ENCODE data around the gene NAB2.
"Not testable (repeated sequence)": the region's sequence is repeated elsewhere in the genome, so short reads cannot be mapped to it uniquely, and the experiment has no call there.

NAB2 gene, protein sequence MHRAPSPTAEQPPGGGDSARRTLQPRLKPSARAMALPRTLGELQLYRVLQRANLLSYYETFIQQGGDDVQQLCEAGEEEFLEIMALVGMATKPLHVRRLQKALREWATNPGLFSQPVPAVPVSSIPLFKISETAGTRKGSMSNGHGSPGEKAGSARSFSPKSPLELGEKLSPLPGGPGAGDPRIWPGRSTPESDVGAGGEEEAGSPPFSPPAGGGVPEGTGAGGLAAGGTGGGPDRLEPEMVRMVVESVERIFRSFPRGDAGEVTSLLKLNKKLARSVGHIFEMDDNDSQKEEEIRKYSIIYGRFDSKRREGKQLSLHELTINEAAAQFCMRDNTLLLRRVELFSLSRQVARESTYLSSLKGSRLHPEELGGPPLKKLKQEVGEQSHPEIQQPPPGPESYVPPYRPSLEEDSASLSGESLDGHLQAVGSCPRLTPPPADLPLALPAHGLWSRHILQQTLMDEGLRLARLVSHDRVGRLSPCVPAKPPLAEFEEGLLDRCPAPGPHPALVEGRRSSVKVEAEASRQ

DNA sequence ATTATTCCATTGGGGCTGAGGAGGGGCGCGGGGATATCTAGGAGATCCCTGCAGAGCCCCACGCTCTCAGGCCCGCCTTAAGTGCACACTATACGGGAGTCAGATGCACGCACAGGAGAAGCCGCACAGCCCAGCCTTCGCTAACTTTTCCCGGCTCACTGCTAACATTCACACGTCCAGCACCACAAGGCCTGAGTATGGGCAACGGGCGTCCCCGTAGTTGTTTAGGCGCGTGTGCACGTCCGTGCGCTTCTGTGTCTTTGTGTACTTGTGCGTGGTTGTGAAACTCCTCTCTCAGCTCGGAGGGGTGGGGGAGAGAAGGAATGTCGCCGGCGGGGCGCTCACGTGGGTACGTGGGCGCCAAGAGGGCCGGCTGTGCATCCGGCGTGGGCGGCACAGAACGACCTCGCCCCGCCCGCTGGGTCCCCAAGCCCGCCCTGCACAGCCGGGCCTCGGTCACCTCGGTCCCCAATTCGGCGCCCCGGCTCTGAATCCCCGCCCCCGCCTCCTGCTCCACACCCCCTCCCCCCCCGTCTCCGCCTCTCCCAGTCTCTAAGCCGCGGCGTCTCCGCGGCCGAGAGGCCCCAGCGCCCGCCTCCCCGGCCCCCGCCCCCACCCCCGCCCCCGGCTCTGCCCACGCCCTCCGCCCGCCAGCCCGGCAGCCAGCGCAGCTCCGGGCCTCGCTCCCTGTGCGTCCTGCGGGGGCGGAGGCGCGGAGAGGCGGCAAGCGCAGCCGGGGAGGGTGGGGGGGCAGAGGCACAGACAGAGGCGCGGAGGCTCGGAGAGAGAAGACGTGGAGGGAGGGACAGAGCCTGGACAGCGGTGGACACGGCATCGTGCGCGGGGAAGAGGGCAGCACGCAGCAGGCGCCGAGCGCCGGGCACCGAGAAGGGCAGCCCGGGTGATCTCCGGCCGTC is at the start of gene NAB2:
Gene NAB2 (plus strand): TSS at position 761 of the 917 bp plus-strand sequence. CDS start 158 bp downstream, outside the sequence.
- no peaks in the 10 kb centered on the region for H3K27me3 Mint-ChIP-seq
- peaks cover 70% of the 10 kb centered on the region for H3K4me1 Mint-ChIP-seq
- H3K4me3 Mint-ChIP-seq = peak within 1 kb of the TSS; percentile 97
- H3K27ac Mint-ChIP-seq = peak within 1 kb of the TSS; percentile 97
- no peaks in the 10 kb centered on the region for H3K9me3 Mint-ChIP-seq
- ATAC-seq = peak; percentile 78
- H3K36me3 Mint-ChIP-seq = peaks cover 36% of the 10 kb centered on the region

DNA sequence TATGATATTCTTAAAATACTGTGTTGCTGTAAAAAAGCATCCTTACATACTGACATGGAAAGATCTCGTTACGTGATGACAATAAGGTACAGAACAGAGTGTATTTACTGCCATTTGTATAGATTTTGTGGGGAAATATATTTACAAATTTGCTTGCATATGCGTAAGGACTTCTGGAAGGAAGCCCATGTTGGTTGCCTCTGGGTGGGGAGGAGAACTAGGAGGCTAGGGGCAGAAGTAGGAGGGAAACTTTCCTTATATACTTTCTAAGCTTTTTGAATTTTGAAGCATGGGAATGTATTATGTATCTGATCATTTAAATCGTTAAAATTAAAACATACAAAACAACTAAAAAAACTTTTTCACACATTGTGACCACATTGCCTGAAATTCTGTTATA is 48.7 kb upstream of the NAB2 start:
- Mint-ChIP-seq H3K9me3 (no peaks in the 10 kb centered on the region), H3K4me1 (peaks cover under 1% of the 10 kb centered on the region), H3K27ac (no peak overlapping the region), H3K4me3 (no peak overlapping the region), H3K27me3 (no peaks in the 10 kb centered on the region), H3K36me3 (no peaks in the 10 kb centered on the region)
- ATAC-seq = no peak

DNA sequence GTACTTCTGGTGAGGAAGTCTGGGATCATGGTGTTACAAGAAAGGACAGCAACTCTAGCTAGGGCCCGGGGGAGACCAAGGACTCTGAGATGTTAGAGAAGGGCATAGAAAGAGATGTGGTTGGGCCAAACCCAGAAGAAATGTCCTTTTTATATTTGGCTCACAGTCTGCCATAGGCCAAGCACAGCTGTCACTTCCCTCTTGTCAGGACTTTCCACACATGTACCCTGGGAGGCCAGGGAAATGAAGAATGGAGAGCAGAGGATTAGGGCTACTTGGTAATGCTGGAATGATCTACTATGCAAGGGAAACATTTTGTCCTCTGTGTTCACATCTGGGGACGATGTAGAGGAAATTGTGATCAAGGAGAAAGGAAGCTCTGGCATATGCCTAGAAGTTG is 48.2 kb upstream of the NAB2 start:
- Mint-ChIP-seq H3K36me3 (no peaks in the 10 kb centered on the region), H3K27me3 (no peaks in the 10 kb centered on the region), H3K4me3 (no peak overlapping the region), H3K4me1 (peaks cover 6% of the 10 kb centered on the region), H3K9me3 (no peaks in the 10 kb centered on the region), H3K27ac (no peak overlapping the region)
- no peak for ATAC-seq

DNA sequence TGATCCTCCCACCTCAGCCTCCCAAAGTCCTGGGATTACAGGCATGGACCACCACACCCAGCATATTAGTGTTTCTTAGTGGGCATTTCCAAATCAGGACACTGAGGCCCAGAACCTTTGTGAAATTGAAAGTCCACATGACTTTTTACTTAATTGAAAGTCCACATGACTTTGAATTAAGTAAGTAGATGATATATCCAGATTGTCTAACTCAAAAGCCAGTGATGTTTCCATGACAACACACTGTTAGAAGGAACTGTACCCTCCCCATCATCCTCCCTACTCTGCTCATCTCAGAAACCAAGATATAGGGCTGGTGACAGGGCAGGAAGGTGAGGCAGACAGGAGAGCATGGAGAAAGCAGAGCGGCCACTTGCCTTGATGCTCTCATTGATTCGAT is 46.2 kb upstream of the NAB2 start:
- no peak for ATAC-seq
- no peak overlapping the region for H3K4me3 Mint-ChIP-seq
- H3K4me1 Mint-ChIP-seq = peaks cover 26% of the 10 kb centered on the region
- H3K9me3 Mint-ChIP-seq = no peaks in the 10 kb centered on the region
- H3K27ac Mint-ChIP-seq = no peak overlapping the region
- no peaks in the 10 kb centered on the region for H3K27me3 Mint-ChIP-seq
- no peaks in the 10 kb centered on the region for H3K36me3 Mint-ChIP-seq

DNA sequence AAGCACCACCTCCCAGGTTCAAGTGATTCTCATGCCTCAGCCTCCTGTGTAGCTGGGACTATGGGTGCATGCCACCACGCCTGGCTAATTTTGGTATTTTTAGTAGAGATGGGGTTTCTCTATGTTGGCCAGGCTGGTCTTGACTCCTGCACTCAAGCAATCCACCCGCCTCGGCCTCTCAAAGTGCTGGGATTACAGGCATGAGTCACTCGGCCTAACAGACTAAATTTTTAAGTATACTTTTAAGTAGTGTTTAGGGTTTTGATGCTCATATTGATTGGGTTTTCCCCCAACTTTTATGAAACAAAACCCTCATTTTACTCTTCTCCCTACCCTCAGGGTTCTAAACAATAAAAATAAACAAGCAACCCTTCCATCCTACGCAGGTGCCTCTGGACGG is 44.4 kb upstream of the NAB2 start:
- Mint-ChIP-seq H3K27ac (no peak overlapping the region), H3K9me3 (no peaks in the 10 kb centered on the region), H3K36me3 (no peaks in the 10 kb centered on the region), H3K4me1 (peaks cover 29% of the 10 kb centered on the region), H3K27me3 (no peaks in the 10 kb centered on the region), H3K4me3 (no peak overlapping the region)
- ATAC-seq = no peak

DNA sequence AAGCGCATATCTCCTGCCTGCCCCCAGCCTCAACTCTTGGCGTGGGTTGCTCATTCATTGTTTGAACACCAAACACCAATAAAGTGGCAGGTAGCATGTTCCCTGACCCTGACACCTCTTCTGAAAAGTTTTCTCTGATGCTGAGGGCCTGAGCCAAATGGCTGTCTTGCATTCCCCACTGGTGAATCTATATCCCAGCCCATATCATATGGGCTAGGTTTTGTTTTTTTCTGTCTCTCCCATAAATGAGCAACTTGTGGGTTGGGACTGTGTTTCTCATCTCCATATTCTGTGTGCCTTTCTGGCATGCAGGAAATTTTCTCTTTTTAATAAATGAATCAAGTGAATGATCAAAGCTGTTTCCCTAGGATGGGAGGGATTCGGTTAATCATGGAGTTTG is 44.0 kb upstream of the NAB2 start:
- no peaks in the 10 kb centered on the region for H3K27me3 Mint-ChIP-seq
- no peak for ATAC-seq
- H3K9me3 Mint-ChIP-seq = no peaks in the 10 kb centered on the region
- H3K4me1 Mint-ChIP-seq = peaks cover 29% of the 10 kb centered on the region
- H3K4me3 Mint-ChIP-seq = no peak overlapping the region
- no peak overlapping the region for H3K27ac Mint-ChIP-seq
- no peaks in the 10 kb centered on the region for H3K36me3 Mint-ChIP-seq

DNA sequence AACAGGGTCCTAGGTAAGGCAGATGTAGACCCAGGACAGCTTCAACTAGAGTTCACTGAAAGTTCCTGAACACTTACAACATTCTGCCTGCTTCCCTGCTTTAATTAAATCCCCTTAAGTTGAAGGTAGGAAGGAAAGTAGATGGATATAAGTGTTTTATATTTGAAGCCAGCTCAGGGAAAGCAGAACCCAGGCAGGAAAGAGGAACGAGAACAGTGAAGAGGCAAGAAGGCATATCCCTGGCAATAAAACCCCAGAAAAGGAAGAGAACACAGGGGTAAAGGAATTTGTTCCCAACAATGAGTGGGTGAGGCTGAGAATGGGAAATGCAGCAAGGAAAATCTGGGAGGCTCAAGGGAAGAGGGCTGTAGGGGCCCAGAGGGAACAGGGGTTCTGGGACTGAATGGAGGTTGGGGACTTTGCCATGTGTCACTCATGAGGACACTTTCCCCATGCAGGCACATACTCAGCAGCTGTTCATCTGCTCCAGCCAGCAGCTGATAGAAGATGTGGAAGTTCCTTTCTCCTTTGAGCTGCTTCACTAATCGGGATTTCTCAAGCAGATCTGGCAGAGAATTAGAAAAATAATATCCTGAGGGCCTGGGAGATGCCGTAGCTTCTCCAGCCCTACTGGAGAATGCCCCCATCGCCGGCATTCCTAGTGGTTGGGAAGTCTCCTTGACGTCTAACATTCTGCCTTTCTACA is 42.7 kb upstream of the NAB2 start:
- H3K36me3 Mint-ChIP-seq = no peaks in the 10 kb centered on the region
- H3K4me3 Mint-ChIP-seq = no peak overlapping the region
- H3K27me3 Mint-ChIP-seq = no peaks in the 10 kb centered on the region
- no peak for ATAC-seq
- H3K9me3 Mint-ChIP-seq = no peaks in the 10 kb centered on the region
- H3K4me1 Mint-ChIP-seq = peaks cover 29% of the 10 kb centered on the region
- H3K27ac Mint-ChIP-seq = peak overlapping the region; percentile 87

DNA sequence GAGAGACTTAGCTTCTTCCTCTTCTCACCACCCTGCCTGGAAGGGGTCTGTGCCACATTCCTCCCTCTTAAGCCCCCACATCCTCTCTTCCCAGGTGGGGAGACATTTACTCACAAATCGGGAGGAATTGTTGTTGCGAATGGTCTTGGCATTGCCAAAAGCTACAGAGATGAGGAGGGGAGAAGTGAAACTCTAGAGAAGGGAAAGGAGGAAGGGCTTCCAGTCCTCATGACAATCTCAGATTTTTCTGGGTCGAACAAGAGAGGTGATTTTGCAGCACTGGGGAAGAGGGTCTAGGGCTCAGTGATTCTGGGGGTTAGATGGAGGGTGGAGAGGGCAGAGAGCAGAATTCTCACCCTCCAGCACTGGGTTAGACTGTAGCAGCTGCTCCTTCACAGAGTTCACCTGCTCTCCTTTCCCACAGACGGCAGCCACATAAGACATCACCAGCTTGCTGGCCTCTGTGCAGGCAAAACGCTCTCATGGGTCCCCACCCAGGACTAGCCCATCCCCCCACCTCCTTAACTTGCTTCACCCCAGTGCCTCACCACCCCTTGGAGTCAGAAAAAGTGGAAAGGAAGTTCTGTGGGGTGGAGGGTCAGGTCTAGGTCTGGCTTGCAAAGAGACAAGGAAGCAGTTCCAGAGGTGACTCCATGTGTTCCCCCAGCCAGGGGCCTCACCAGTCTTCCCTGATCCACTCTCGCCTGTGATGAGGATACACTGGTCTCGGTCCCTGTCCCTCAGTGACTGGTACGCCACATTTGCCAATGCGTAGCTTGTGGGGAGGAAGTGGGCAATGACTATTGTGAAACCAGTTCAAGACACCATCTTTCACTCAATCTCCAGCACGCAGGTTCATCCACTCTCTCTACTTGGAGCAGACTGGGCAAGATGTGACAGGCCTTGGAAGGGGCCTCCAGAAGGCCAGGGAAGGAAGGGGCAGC is 41.7 kb upstream of the NAB2 start:
- H3K27ac Mint-ChIP-seq = peak overlapping the region; percentile 87
- H3K27me3 Mint-ChIP-seq = no peaks in the 10 kb centered on the region
- peaks cover 29% of the 10 kb centered on the region for H3K4me1 Mint-ChIP-seq
- peak; percentile 89 for ATAC-seq
- peak overlapping the region; percentile 44 for H3K4me3 Mint-ChIP-seq
- H3K36me3 Mint-ChIP-seq = no peaks in the 10 kb centered on the region
- no peaks in the 10 kb centered on the region for H3K9me3 Mint-ChIP-seq

DNA sequence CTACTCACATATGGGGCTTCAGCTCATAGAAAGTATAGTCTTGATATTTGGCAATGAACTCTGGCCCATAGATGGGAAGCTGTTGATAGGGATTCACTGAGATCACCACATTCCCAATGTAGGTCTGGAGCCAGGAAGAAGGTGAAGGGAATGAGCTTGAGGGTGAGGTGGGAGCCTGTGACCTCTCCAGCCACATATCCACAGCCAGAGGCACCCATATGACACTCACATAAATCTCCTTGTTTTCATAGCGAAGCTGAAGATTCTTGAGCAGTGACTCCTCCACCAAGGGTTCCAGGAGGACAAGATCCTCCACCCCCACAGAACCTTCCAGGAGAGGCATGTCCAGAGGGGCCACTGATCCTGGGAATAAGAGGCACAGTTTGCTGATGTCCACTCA is 40.9 kb upstream of the NAB2 start:
- Mint-ChIP-seq H3K27ac (peak overlapping the region; percentile 87), H3K27me3 (no peaks in the 10 kb centered on the region), H3K9me3 (no peaks in the 10 kb centered on the region), H3K4me1 (peaks cover 29% of the 10 kb centered on the region), H3K4me3 (no peak overlapping the region), H3K36me3 (no peaks in the 10 kb centered on the region)
- no peak for ATAC-seq

DNA sequence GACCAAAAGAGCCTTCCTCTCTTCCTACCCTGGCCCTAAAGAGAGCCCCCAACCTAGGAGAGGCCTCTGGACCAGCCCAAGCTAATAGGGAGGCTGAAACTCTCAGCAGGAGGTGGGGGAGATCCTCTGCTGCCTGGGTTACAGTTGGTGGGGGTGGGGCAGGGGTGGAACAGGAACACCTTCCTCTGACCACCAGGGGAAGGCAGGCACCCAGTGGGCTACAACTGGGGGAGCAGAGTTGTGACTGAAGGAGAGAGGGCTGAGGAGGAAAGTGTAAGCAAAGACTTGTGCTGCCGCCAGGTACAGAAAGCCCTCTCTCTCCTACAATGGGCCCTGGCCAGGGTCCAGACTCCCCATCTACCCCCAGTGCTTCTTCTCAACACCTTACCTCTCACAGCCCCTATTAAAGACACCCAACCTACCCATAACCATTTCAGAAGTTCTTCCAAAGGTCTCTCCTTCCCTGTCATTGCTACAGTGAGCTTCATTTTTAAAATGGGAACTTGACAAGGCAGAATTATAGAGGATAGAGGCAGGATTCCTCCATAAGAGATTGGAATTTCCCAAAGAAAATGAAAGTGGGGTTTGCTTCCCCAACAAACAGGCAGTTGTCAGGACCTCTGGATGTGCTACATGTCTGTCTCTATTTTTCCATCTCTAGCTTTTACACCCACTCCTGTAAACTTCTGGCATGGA is 40.3 kb upstream of the NAB2 start:
- no peak for ATAC-seq
- H3K27ac Mint-ChIP-seq = peak overlapping the region; percentile 52
- peaks cover 29% of the 10 kb centered on the region for H3K4me1 Mint-ChIP-seq
- no peak overlapping the region for H3K4me3 Mint-ChIP-seq
- no peaks in the 10 kb centered on the region for H3K9me3 Mint-ChIP-seq
- H3K27me3 Mint-ChIP-seq = no peaks in the 10 kb centered on the region
- H3K36me3 Mint-ChIP-seq = no peaks in the 10 kb centered on the region

DNA sequence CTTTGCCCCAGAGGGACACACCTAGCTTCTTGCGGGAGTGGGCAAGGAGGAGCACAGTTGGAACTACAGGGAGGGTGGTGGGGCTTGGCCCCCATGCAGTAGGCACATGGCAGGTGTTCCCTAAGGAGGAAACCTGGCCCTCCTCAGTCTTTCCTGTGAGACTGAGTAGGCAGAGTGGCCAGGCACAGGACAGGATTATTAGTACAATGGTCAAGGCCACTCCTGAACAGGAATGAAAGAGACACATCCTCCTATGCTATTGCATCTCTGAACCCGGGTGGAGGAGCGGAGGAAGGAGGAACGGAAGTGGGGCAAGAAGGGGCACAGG is 39.8 kb upstream of the NAB2 start:
- H3K36me3 Mint-ChIP-seq = peaks cover 3% of the 10 kb centered on the region
- H3K27ac Mint-ChIP-seq = peak overlapping the region; percentile 52
- no peaks in the 10 kb centered on the region for H3K9me3 Mint-ChIP-seq
- no peak overlapping the region for H3K4me3 Mint-ChIP-seq
- ATAC-seq = no peak
- H3K4me1 Mint-ChIP-seq = peaks cover 29% of the 10 kb centered on the region
- no peaks in the 10 kb centered on the region for H3K27me3 Mint-ChIP-seq

DNA sequence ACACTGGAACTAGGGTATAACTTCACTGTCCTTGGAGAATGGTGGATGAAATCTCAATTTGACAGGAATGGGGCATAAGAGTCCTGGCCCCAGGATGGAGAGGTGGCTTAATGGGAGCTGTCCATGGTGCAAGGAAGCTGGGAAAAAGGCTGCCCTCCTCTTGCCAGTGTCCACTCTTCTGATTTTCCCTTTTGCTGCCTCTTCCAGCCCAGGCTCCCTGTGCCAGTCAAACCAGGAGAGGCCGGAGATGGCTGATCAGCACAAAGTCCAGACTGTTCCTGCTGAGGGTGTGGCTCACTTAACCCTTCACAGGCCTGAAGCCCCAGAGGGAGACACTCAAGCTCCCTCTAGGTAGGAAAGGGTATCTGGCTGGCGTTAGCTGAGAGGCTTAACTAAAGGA is 39.0 kb upstream of the NAB2 start, which contains the start of gene MYO1A:
Gene MYO1A (minus strand): TSS at position 240 of the 400 bp plus-strand sequence. CDS start 1,806 bp downstream, outside the sequence.
- H3K27ac Mint-ChIP-seq = peak within 1 kb of the TSS; percentile 52

DNA sequence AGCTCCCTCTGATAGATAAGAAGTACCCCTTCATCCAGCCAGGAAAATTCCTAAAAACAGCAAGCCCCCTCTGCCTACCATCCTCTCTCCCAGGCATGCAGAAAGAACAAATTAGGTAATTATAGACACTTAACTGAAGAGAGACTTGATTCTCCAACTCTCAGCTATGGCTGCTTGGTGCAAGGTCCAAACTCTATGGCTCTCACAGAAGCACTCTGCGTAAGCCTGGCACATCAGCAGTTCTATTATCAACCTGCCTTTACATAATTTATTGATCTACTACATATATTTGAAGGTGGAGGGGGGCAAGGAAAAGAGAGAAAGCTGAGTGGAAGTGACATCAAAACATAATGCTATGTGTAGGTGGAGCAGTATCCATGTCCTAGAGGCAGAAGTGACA is 37.9 kb upstream of the NAB2 start:
- Mint-ChIP-seq H3K36me3 (peaks cover 5% of the 10 kb centered on the region), H3K27ac (no peak overlapping the region), H3K4me3 (no peak overlapping the region), H3K4me1 (peaks cover 20% of the 10 kb centered on the region), H3K9me3 (no peaks in the 10 kb centered on the region), H3K27me3 (no peaks in the 10 kb centered on the region)
- no peak for ATAC-seq

More for the DNA sequence above, 39.0 kb upstream of the NAB2 start, which contains the start of gene MYO1A:
- no peaks in the 10 kb centered on the region for H3K9me3 Mint-ChIP-seq
- H3K4me1 Mint-ChIP-seq = peaks cover 29% of the 10 kb centered on the region
- no peaks in the 10 kb centered on the region for H3K27me3 Mint-ChIP-seq
- no peak for ATAC-seq
- H3K4me3 Mint-ChIP-seq = no peak within 1 kb of the TSS
- peaks cover 5% of the 10 kb centered on the region for H3K36me3 Mint-ChIP-seq

DNA sequence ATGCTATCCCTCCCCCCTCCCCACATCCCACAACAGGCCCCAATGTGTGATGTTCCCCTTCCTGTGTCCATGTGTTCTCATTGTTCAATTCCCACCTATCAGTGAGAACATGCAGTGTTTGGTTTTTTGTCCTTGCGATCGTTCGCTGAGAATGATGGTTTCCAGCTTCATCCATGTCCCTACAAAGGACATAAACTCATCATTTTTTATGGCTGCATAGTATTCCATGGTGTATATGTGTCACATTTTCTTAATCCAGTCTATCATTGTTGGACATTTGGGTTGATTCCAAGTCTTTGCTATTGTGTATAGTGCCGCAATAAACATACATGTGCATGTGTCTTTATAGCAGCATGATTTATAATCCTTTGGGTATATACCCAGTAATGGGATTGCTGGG is 35.8 kb upstream of the NAB2 start:
- H3K27ac Mint-ChIP-seq, ATAC-seq, H3K27me3 Mint-ChIP-seq, H3K9me3 Mint-ChIP-seq, H3K4me3 Mint-ChIP-seq: not testable (repeated sequence)
- H3K36me3 Mint-ChIP-seq = peaks cover 17% of the 10 kb centered on the region
- peaks cover 15% of the 10 kb centered on the region for H3K4me1 Mint-ChIP-seq
